ENCODE measurements around the gene YKT6.

- TF ChIP-seq, protein P1, sequence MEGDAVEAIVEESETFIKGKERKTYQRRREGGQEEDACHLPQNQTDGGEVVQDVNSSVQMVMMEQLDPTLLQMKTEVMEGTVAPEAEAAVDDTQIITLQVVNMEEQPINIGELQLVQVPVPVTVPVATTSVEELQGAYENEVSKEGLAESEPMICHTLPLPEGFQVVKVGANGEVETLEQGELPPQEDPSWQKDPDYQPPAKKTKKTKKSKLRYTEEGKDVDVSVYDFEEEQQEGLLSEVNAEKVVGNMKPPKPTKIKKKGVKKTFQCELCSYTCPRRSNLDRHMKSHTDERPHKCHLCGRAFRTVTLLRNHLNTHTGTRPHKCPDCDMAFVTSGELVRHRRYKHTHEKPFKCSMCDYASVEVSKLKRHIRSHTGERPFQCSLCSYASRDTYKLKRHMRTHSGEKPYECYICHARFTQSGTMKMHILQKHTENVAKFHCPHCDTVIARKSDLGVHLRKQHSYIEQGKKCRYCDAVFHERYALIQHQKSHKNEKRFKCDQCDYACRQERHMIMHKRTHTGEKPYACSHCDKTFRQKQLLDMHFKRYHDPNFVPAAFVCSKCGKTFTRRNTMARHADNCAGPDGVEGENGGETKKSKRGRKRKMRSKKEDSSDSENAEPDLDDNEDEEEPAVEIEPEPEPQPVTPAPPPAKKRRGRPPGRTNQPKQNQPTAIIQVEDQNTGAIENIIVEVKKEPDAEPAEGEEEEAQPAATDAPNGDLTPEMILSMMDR (IDR thresholded peaks at IDR 0.05), result no peak
- TF ChIP-seq POLR2A (IDR thresholded peaks at IDR 0.05), result no peak
Measured at GRCh38 chr7:44259547-44260457, 59.0 kb downstream of the YKT6 start.

All from thyroid gland (tissue), 4 donors.